ENCODE data around the gene ARHGAP8.

ARHGAP8 gene

GRCh38 chr22:44887941-44888366 lies 135.6 kb downstream of the ARHGAP8 start:
- H3K4me3 ChIP-seq (replicated peaks; ENCODE audit: insufficient read depth, low read length) = no peak overlapping the region
- DNase-seq (ENCODE audit: low read depth in 1 of 2, low spot score in 1 of 2) = no peak

GRCh38 chr22:44888491-44889254 lies 136.3 kb downstream of the ARHGAP8 start:
- H3K4me3 ChIP-seq (replicated peaks; ENCODE audit: insufficient read depth, low read length) = no peak overlapping the region
- no peak overlapping the region for H3K27ac ChIP-seq (replicated peaks)
- TF ChIP-seq POLR2AphosphoS5 (IDR thresholded peaks at IDR 0.05; ENCODE audit: low read depth) = no peak
- no peak for TF ChIP-seq GABPA (IDR thresholded peaks at IDR 0.05; ENCODE audit: low read depth)
- TF ChIP-seq CTCF (IDR thresholded peaks at IDR 0.05; ENCODE audit: insufficient read depth, low read length) = no peak
- no peak for TF ChIP-seq SPI1 (IDR thresholded peaks at IDR 0.05; ENCODE audit: borderline replicate concordance, low read depth)
- TF ChIP-seq REST (IDR thresholded peaks at IDR 0.05; ENCODE audit: insufficient replicate concordance, low read depth) = no peak
- no peaks in the 10 kb centered on the region for H3K27me3 ChIP-seq (ENCODE audit: insufficient read depth, poor library complexity, severe bottlenecking)
- no peak for DNase-seq (ENCODE audit: low read depth in 1 of 2, low spot score in 1 of 2)

More at GRCh38 chr22:44887941-44888366, 135.6 kb downstream of the ARHGAP8 start:
- TF ChIP-seq CTCF (IDR thresholded peaks at IDR 0.05; ENCODE audit: insufficient read depth, low read length) = no peak
- TF ChIP-seq GABPA (IDR thresholded peaks at IDR 0.05; ENCODE audit: low read depth) = no peak
- TF ChIP-seq SPI1 (IDR thresholded peaks at IDR 0.05; ENCODE audit: borderline replicate concordance, low read depth) = no peak
- no peak for TF ChIP-seq POLR2AphosphoS5 (IDR thresholded peaks at IDR 0.05; ENCODE audit: low read depth)
- TF ChIP-seq REST (IDR thresholded peaks at IDR 0.05; ENCODE audit: insufficient replicate concordance, low read depth) = no peak
- Histone ChIP-seq H3K27ac (replicated peaks) (no peak overlapping the region), H3K27me3 (ENCODE audit: insufficient read depth, poor library complexity, severe bottlenecking) (no peaks in the 10 kb centered on the region)

- no peak overlapping the region for H3K4me3 ChIP-seq (replicated peaks; ENCODE audit: insufficient read depth, low read length)
- DNase-seq (ENCODE audit: low read depth in 1 of 2, low spot score in 1 of 2) = no peak
- TF ChIP-seq SPI1 (IDR thresholded peaks at IDR 0.05; ENCODE audit: borderline replicate concordance, low read depth) (no peak), CTCF (IDR thresholded peaks at IDR 0.05; ENCODE audit: insufficient read depth, low read length) (no peak), GABPA (IDR thresholded peaks at IDR 0.05; ENCODE audit: low read depth) (no peak), REST (IDR thresholded peaks at IDR 0.05; ENCODE audit: insufficient replicate concordance, low read depth) (no peak), POLR2AphosphoS5 (IDR thresholded peaks at IDR 0.05; ENCODE audit: low read depth) (no peak)
- H3K27ac ChIP-seq (replicated peaks) = no peak overlapping the region
- no peaks in the 10 kb centered on the region for H3K27me3 ChIP-seq (ENCODE audit: insufficient read depth, poor library complexity, severe bottlenecking)
Observed at GRCh38 chr22:44889255-44889878, 137.0 kb downstream of the ARHGAP8 start.

Data from HL-60 (cell line).